PFSK-1 (cell line): ENCODE data around the gene NARF.

ENCODE experiments used
- FOXP2 ChIP-seq: optimal IDR thresholded peaks from 2 replicates; pipeline ENCODE3; 2011; ENCODE audit warnings: borderline replicate concordance, control low read depth, inconsistent platforms; ENCODE audit not compliant: insufficient read depth; ENCODE audit errors: extremely low read length, extremely low read depth
- POLR2AphosphoS5 ChIP-seq: IDR thresholded peaks from 2 replicates; pipeline ENCODE4 v1.6.1; 2012; ENCODE audit warnings: low read depth, mild to moderate bottlenecking, control low read depth, low read length, moderate library complexity
- SIN3A ChIP-seq: IDR thresholded peaks from 2 replicates; pipeline ENCODE4 v1.6.1; 2012; ENCODE audit warnings: mild to moderate bottlenecking, low read length, moderate library complexity, borderline replicate concordance; ENCODE audit not compliant: insufficient read depth
- TAF1 ChIP-seq: IDR thresholded peaks from 2 replicates; pipeline ENCODE4 v1.6.1; 2012; ENCODE audit warnings: low read length, control low read depth, borderline replicate concordance; ENCODE audit not compliant: insufficient read depth
- TF ChIP-seq, protein P1 (sequence below), 2 experiments: IDR thresholded peaks; 2 replicates each; pipeline versions ENCODE4 v1.6.1 to v1.8.0; 2011 to 2012; ENCODE audit warnings: low read depth in 2 of 2, low read length in 2 of 2, control low read depth in 1 of 2, inconsistent platforms in 1 of 2, mild to moderate bottlenecking in 1 of 2, moderate library complexity in 1 of 2; ENCODE audit not compliant: insufficient read depth in 1 of 2

GRCh38 chr17:82483836-82484235 is 25.3 kb downstream of the NARF start:
- TF ChIP-seq POLR2AphosphoS5: no peak
- no peak for TF ChIP-seq SIN3A
- TF ChIP-seq TAF1: no peak
- TF ChIP-seq, protein P1, sequence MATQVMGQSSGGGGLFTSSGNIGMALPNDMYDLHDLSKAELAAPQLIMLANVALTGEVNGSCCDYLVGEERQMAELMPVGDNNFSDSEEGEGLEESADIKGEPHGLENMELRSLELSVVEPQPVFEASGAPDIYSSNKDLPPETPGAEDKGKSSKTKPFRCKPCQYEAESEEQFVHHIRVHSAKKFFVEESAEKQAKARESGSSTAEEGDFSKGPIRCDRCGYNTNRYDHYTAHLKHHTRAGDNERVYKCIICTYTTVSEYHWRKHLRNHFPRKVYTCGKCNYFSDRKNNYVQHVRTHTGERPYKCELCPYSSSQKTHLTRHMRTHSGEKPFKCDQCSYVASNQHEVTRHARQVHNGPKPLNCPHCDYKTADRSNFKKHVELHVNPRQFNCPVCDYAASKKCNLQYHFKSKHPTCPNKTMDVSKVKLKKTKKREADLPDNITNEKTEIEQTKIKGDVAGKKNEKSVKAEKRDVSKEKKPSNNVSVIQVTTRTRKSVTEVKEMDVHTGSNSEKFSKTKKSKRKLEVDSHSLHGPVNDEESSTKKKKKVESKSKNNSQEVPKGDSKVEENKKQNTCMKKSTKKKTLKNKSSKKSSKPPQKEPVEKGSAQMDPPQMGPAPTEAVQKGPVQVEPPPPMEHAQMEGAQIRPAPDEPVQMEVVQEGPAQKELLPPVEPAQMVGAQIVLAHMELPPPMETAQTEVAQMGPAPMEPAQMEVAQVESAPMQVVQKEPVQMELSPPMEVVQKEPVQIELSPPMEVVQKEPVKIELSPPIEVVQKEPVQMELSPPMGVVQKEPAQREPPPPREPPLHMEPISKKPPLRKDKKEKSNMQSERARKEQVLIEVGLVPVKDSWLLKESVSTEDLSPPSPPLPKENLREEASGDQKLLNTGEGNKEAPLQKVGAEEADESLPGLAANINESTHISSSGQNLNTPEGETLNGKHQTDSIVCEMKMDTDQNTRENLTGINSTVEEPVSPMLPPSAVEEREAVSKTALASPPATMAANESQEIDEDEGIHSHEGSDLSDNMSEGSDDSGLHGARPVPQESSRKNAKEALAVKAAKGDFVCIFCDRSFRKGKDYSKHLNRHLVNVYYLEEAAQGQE (IDR thresholded peaks at IDR 0.05; ENCODE audit: insufficient read depth in 1 of 2, low read depth in 2 of 2, low read length in 2 of 2): no peak
- no peak for TF ChIP-seq FOXP2
